NT2/D1 (cell line): ENCODE measurements around the gene HAND2.

Experiments used
- SUZ12 ChIP-seq: IDR thresholded peaks from 2 replicates; pipeline ENCODE4 v1.6.1; 2011; ENCODE audit not compliant: insufficient read length, insufficient read depth; ENCODE audit errors: extremely low read depth
- YY1 ChIP-seq: IDR thresholded peaks from 2 replicates; pipeline ENCODE4 v1.6.1; 2011; ENCODE audit not compliant: insufficient read length, insufficient read depth

GRCh38 chr4:173504181-173504503, 25.9 kb downstream of the HAND2 start:
- TF ChIP-seq YY1 (no peak), SUZ12 (no peak)
